Upper lobe of left lung (tissue), 4 donors: ENCODE results near the gene OR56A1.

Experiments used
- CTCF ChIP-seq, 6 experiments: fragments of 450-650 bp in 4 of 6; fragments of 200-600 bp in 2 of 6; sonication (generic) in 2 of 6; IDR thresholded peaks; one replicate each; pipeline ENCODE4 v1.5.1; 2016 to 2019; ENCODE audit warnings: antibody characterized with exemption in 6 of 6
- EP300 ChIP-seq, 4 donors: sonication (generic); formaldehyde crosslinking; IDR thresholded peaks; one replicate each; pipeline ENCODE4 v1.5.1; 2017; ENCODE audit warnings: antibody characterized with exemption in 4 of 4, control low read depth in 2 of 4
- POLR2A ChIP-seq, 4 donors: fragments of 450-650 bp; IDR thresholded peaks; one replicate each; pipeline ENCODE4 v1.5.1; 2016 to 2017; ENCODE audit warnings: antibody characterized with exemption in 4 of 4, mild to moderate bottlenecking in 2 of 4
- POLR2AphosphoS5 ChIP-seq, 2 donors: sonication (generic); formaldehyde crosslinking; IDR thresholded peaks; one replicate each; pipeline ENCODE4 v1.5.1; 2017; ENCODE audit warnings: antibody characterized with exemption in 2 of 2

- TF ChIP-seq EP300 (IDR thresholded peaks at IDR 0.05) (no peak), POLR2AphosphoS5 (IDR thresholded peaks at IDR 0.05) (no peak), CTCF (IDR thresholded peaks at IDR 0.05) (no peak), POLR2A (IDR thresholded peaks at IDR 0.05) (no peak)
Measured at GRCh38 chr11:6040874-6041273, 10.3 kb upstream of the OR56A1 start.
